A549 (cell line): ENCODE data around the gene SCML1.

Source experiments
- EP300 ChIP-seq, 2 experiments: fragments of >200 bp; sonication (Bioruptor Twin); formaldehyde crosslinking; IDR thresholded peaks; 2 replicates in 1 of 2; 3 replicates in 1 of 2; pipeline ENCODE4 v1.6.1; 2016 to 2017
- TF ChIP-seq, protein P1 (sequence below): IDR thresholded peaks from 2 replicates; pipeline ENCODE4 v1.6.1; 2012

DNA sequence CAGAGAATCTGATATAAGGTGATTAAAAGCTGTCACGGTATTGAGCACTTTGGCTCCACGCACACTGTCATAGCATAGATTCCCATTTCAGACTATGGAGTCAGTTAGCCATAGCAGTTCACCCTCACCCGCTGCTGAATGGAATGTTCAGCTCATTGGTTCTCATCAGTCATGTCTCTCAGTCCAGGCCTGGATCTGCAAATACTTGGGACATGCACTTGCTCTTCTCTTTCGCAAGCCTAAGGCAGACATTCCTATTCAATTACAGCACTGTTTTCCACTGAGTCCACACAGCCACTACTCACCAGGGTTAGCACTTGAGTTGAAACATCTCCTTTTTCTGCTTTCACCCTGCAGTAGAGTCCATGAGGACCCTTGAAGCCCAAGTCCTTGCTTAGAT is 30.6 kb upstream of the SCML1 start:
- TF ChIP-seq, protein P1, sequence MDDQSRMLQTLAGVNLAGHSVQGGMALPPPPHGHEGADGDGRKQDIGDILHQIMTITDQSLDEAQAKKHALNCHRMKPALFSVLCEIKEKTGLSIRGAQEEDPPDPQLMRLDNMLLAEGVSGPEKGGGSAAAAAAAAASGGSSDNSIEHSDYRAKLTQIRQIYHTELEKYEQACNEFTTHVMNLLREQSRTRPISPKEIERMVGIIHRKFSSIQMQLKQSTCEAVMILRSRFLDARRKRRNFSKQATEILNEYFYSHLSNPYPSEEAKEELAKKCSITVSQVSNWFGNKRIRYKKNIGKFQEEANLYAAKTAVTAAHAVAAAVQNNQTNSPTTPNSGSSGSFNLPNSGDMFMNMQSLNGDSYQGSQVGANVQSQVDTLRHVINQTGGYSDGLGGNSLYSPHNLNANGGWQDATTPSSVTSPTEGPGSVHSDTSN: no peak
- TF ChIP-seq EP300 (IDR thresholded peaks at IDR 0.05): no peak
